ENCODE results near the gene HOXB3.

DNA sequence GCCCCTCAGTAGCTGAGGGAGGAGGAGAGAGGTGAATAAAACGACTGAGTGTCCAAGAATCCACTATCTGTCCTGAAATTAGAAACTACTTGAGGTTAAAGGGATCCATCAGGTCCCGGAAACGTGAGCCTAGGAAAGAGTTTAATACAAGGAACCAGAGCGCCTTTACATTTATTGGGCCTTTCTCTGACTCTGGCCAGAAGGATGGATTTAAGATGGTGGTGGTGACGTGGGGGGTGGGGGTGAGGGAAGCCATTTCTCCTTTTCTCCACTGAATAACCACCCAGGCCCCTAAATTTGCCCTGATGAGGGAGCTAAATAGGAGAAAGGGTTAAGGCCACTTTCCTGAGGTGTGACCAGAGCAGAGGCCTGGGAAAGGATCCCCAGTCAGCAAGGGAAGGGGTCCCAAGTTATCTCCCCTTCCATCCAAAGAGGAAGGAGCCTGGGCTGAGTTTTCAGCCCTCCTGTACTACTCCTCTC lies 37.1 kb upstream of the HOXB3 start:
- TF ChIP-seq POLR2A (IDR thresholded peaks at IDR 0.05; ENCODE audit: low read depth) (no peak), CTCF (IDR thresholded peaks at IDR 0.05) (no peak)
